HepG2 (cell line): ENCODE measurements around the gene BCL2L1. TPM values are rescaled to one million over a fixed set of nuclear protein-coding genes. Genes with fewer than 3 reads are reported as not detected.

Experiments used
- ATAC-seq: fragments of 200-7000 bp; cut with Tn5 transposase; 3 replicates; pipeline ENCODE4 v1.9.1; 2020; ENCODE audit warnings: mild to moderate bottlenecking, moderate library complexity
- BruUV-seq: library from RNA; stranded (reverse); fragments of 400-500 nt; replicated peaks from 2 replicates; lab custom pipeline; 2021; lab: Mats Ljungman, UMichigan
- CTCF ChIA-PET: fragments of 300-600 bp; formaldehyde crosslinking; extraction: SDS; loops from one replicate; lab custom pipeline; 2021; ENCODE audit warnings: low total read pairs, inconsistent platforms, low intra/inter-chr PET ratio; lab: Yijun Ruan, JAX
- POLR2A ChIA-PET: fragments of 350-600 bp; sonication (Branson Sonifier 250); formaldehyde crosslinking; loops from one replicate; lab custom pipeline; 2020; ENCODE audit warnings: antibody characterized with exemption, inconsistent platforms; lab: Yijun Ruan, JAX
- DNase-seq: peaks from one replicate; pipeline ENCODE4 v3.0.0-alpha.2; 2015; ENCODE audit warnings: low spot score
- FAIRE-seq: peaks from 3 replicates; lab custom pipeline; 2011; peaks lifted over from hg19 to GRCh38; lab: Jason Lieb, UNC
- H2AFZ ChIP-seq: one replicate; pipeline ENCODE4 v1.6.1; 2011; ENCODE audit warnings: low read length, inconsistent platforms
- H3K27ac ChIP-seq: fragments of 300-600 bp; 3 replicates; pipeline ENCODE4 v1.8.0; 2011; ENCODE audit warnings: mixed run types, mild to moderate bottlenecking, mixed read lengths, low read length, inconsistent platforms; ENCODE audit not compliant: insufficient read depth; ENCODE audit errors: extremely low read length
- H3K27me3 ChIP-seq, 2 experiments: fragments of 200-600 bp in 1 of 2; 2 replicates in 1 of 2; 3 replicates in 1 of 2; pipeline versions ENCODE4 v1.6.0 to v1.8.0; 2011; ENCODE audit warnings: low read length in 2 of 2, mild to moderate bottlenecking in 2 of 2, moderate library complexity in 2 of 2, inconsistent platforms in 1 of 2; ENCODE audit not compliant: insufficient read depth in 2 of 2, control insufficient read depth in 1 of 2
- H3K36me3 ChIP-seq, 2 experiments: fragments of 200-600 bp in 1 of 2; replicated peaks in 1 of 2; 2 replicates in 1 of 2; 3 replicates in 1 of 2; pipeline versions ENCODE4 v1.5.1 to v1.8.0; 2011; ENCODE audit warnings: low read length in 2 of 2, inconsistent platforms in 1 of 2; ENCODE audit not compliant: insufficient read depth in 2 of 2, control insufficient read depth in 1 of 2
- H3K4me1 ChIP-seq: 2 replicates; pipeline ENCODE4 v1.5.1; 2012; ENCODE audit warnings: low read length, inconsistent platforms; ENCODE audit not compliant: insufficient read depth
- H3K4me2 ChIP-seq: 2 replicates; pipeline ENCODE4 v1.6.0; 2011; ENCODE audit warnings: low read depth, low read length, inconsistent platforms
- H3K4me3 ChIP-seq, 3 experiments: fragments of 200-600 bp in 1 of 3; sonication (generic), shearing (Covaris generic) in 1 of 3; replicated peaks in 1 of 3; 2 replicates each; pipeline ENCODE4 v1.5.1; 2011 to 2016; ENCODE audit warnings: low read length in 3 of 3, inconsistent platforms in 2 of 3, low read depth in 2 of 3, mild to moderate bottlenecking in 2 of 3, control low read depth in 1 of 3, mixed read lengths in 1 of 3; ENCODE audit not compliant: insufficient read depth in 1 of 3
- H3K79me2 ChIP-seq: one replicate; pipeline ENCODE4 v1.6.1; 2011; ENCODE audit warnings: low read length, inconsistent platforms; ENCODE audit not compliant: insufficient read depth
- H3K9ac ChIP-seq: 2 replicates; pipeline ENCODE4 v1.6.0; 2011; ENCODE audit warnings: mild to moderate bottlenecking, low read depth, low read length, inconsistent platforms; ENCODE audit not compliant: insufficient read depth
- H3K9me3 ChIP-seq: 2 replicates; pipeline ENCODE4 v1.5.1; 2012; ENCODE audit warnings: mild to moderate bottlenecking, low read length
- H4K20me1 ChIP-seq: 2 replicates; pipeline ENCODE4 v1.6.0; 2011; ENCODE audit warnings: inconsistent platforms, mild to moderate bottlenecking, low read length, moderate library complexity; ENCODE audit not compliant: insufficient read depth
- EZH2 ChIP-seq: conservative IDR thresholded peaks from 2 replicates; pipeline ENCODE4 v1.6.1; 2012; ENCODE audit warnings: mild to moderate bottlenecking, low read depth, low read length, moderate library complexity
- FOSL2 ChIP-seq: sonication (generic); formaldehyde crosslinking; IDR thresholded peaks from 2 replicates; pipeline ENCODE4 v1.4.0; 2020; ENCODE audit warnings: missing genetic modification reagents
- MEIS1 ChIP-seq: sonication (generic); formaldehyde crosslinking; IDR thresholded peaks from 2 replicates; pipeline ENCODE4 v1.9.0; 2021; ENCODE audit warnings: mild to moderate bottlenecking, missing genetic modification reagents, moderate library complexity, borderline replicate concordance
- NPAS2 ChIP-seq: sonication (generic); formaldehyde crosslinking; IDR thresholded peaks from 2 replicates; pipeline ENCODE4 v1.8.0; 2022; ENCODE audit warnings: mild to moderate bottlenecking, missing genetic modification reagents, borderline replicate concordance
- ZBTB42 ChIP-seq: sonication (generic); formaldehyde crosslinking; IDR thresholded peaks from 2 replicates; pipeline ENCODE4 v1.5.0; 2020; ENCODE audit warnings: mild to moderate bottlenecking, missing genetic modification reagents
- ZEB1 ChIP-seq: IDR thresholded peaks from 2 replicates; pipeline ENCODE4 v1.6.1; 2012; ENCODE audit warnings: mild to moderate bottlenecking, low read depth, inconsistent platforms; ENCODE audit not compliant: insufficient replicate concordance
- ZNF619 ChIP-seq: sonication (generic); formaldehyde crosslinking; IDR thresholded peaks from 2 replicates; pipeline ENCODE4 v1.4.0; 2020; ENCODE audit warnings: mild to moderate bottlenecking, missing genetic modification reagents
- ZZZ3 ChIP-seq: sonication (generic); formaldehyde crosslinking; IDR thresholded peaks from 2 replicates; pipeline ENCODE4 v1.4.0; 2020; ENCODE audit warnings: missing genetic modification reagents, mild to moderate bottlenecking, borderline replicate concordance
- WGBS: methylation state at CpG from one replicate; pipeline ENCODE4 v1.1.6; 2017; ENCODE audit warnings: low lambda C conversion rate; 5-methylcytosine and 5-hydroxymethylcytosine counted together
- in situ Hi-C: cut with HindIII; loops from 2 replicates; pipeline ENCODE4 v1.10.0; 2017; ENCODE audit warnings: low pct_unique_long_range_greater_than_20kb; ENCODE audit not compliant: extremely low pct_ligation_motif_present
- intact Hi-C: fragments of 100-400 bp; cut with micrococcal nuclease; formaldehyde crosslinking; loops from one replicate; pipeline ENCODE4 v1.10.0; 2022; ENCODE audit not compliant: unreplicated experiment
- polyA plus RNA-seq, 8 experiments: library from polyadenylated mRNA; depleted of rRNA in 3 of 8; stranded (reverse) in 7 of 8; unstranded in 1 of 8; fragments of >200 nt; fragmentation: Illumina TruSeq in 4 of 8; extraction: Trizol in 4 of 8; gene quantifications; 2 replicates each; pipeline versions ENCODE4 v1.2.1 to v1.2.3, GENCODE V29; 2011 to 2016; ENCODE audit warnings: low read depth in 4 of 8, missing spikeins in 1 of 8, mixed read lengths in 1 of 8; ENCODE audit not compliant: insufficient read depth in 1 of 8
- total RNA-seq, 5 experiments: library from RNA; depleted of rRNA; stranded (reverse); fragments of >200 nt; fragmentation: Illumina TruSeq; extraction: Trizol; gene quantifications; 2 replicates each; pipeline ENCODE4 v1.2.3, GENCODE V29; 2016; ENCODE audit warnings: low read depth in 1 of 5
- TF ChIP-seq, protein P1 (sequence below): sonication (generic); formaldehyde crosslinking; IDR thresholded peaks from 2 replicates; pipeline ENCODE4 v1.4.0; 2020; ENCODE audit warnings: missing genetic modification reagents
- TF ChIP-seq, protein P2 (sequence below): sonication (generic); formaldehyde crosslinking; IDR thresholded peaks from 2 replicates; pipeline ENCODE4 v1.4.0; 2020; ENCODE audit warnings: missing genetic modification reagents
- TF ChIP-seq, protein P3 (sequence below): sonication (generic); formaldehyde crosslinking; conservative IDR thresholded peaks from 2 replicates; pipeline ENCODE4 v1.8.0; 2022; ENCODE audit warnings: low read depth, missing genetic modification reagents
- TF ChIP-seq, protein P4 (sequence below): sonication (generic); formaldehyde crosslinking; IDR thresholded peaks from 2 replicates; pipeline ENCODE4 v1.4.0; 2020; ENCODE audit warnings: missing genetic modification reagents
- TF ChIP-seq, protein P5 (sequence below): sonication (generic); formaldehyde crosslinking; IDR thresholded peaks from 2 replicates; pipeline ENCODE4 v1.5.0; 2020; ENCODE audit warnings: mild to moderate bottlenecking, missing genetic modification reagents

Gene BCL2L1
- total and polyA plus RNA-seq, 2 of the 13 experiments (the other 11 are each of a cell fraction or from before 2014, with no cell fraction given), result 164 to 258 TPM

DNA sequence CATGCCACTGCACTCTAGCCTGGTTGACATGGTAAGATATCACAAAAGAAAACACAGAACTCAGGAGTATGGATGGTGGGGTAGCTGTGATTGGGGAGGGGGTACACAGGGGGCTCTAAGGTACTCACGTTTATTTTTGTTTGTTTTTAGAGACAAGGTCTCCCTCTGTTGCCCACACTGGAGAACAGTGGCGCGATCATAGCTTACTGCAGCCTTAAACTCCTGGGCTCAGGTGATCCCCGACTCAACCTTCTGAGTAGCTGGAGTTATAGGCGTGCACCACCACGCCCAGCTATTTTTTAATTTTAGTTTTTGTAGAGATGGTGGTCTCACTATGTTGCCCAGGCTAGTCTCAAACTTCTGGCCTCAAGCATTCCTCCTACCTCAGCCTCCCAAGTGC lies 29.3 kb downstream of the BCL2L1 start:
- ChIA-PET CTCF (no interaction called here), POLR2A (interaction anchor here (0.9 to 33.2 kb wide), 5 partner anchors 13 to 88 kb away, joined by 3 to 2822 read pairs (median 317); partner anchors contain the start of genes BCL2L1 and ID1)
- Histone ChIP-seq H3K27ac (peak overlapping the region; percentile 20), H4K20me1 (peaks cover 7% of the 10 kb centered on the region; the same call in 1 of the 2 replicates), H3K79me2 (peaks cover 89% of the 10 kb centered on the region), H3K4me3 (no peak overlapping the region), H3K4me2 (no peak overlapping the region), H3K9me3 (no peaks in the 10 kb centered on the region), H3K9ac (no peak overlapping the region), H3K27me3 (no peaks in the 10 kb centered on the region), H3K4me1 (peaks cover 76% of the 10 kb centered on the region), H3K36me3 (peaks cover 34 to 67% of the 10 kb centered on the region in 2 experiments), H2AFZ (no peak overlapping the region)
- no peak for ATAC-seq
- DNase-seq, result no peak
- in situ Hi-C loops, result no loop called here
- BruUV-seq, result no TSS peak
- intact Hi-C loops, result no loop called here
- 95% methylated on average over 6 of the region's 6 CpGs for WGBS
- no peak for FAIRE-seq
- TF ChIP-seq FOSL2 (CRISPR knock-in tag) (0 out of 2 replicates have a peak, but pooled peaks have one; percentile 13), ZZZ3 (CRISPR knock-in tag) (no peak), NPAS2 (CRISPR knock-in tag) (no peak), MEIS1 (CRISPR knock-in tag) (0 out of 2 replicates have a peak, but pooled peaks have one; percentile 53), ZBTB42 (no peak), EZH2 (no peak), ZNF619 (no peak), ZEB1 (no peak)
- TF ChIP-seq, protein P1, sequence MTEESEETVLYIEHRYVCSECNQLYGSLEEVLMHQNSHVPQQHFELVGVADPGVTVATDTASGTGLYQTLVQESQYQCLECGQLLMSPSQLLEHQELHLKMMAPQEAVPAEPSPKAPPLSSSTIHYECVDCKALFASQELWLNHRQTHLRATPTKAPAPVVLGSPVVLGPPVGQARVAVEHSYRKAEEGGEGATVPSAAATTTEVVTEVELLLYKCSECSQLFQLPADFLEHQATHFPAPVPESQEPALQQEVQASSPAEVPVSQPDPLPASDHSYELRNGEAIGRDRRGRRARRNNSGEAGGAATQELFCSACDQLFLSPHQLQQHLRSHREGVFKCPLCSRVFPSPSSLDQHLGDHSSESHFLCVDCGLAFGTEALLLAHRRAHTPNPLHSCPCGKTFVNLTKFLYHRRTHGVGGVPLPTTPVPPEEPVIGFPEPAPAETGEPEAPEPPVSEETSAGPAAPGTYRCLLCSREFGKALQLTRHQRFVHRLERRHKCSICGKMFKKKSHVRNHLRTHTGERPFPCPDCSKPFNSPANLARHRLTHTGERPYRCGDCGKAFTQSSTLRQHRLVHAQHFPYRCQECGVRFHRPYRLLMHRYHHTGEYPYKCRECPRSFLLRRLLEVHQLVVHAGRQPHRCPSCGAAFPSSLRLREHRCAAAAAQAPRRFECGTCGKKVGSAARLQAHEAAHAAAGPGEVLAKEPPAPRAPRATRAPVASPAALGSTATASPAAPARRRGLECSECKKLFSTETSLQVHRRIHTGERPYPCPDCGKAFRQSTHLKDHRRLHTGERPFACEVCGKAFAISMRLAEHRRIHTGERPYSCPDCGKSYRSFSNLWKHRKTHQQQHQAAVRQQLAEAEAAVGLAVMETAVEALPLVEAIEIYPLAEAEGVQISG (CRISPR knock-in tag), result peak; percentile 27; the same call in 1 of the 2 replicates
- TF ChIP-seq, protein P2, sequence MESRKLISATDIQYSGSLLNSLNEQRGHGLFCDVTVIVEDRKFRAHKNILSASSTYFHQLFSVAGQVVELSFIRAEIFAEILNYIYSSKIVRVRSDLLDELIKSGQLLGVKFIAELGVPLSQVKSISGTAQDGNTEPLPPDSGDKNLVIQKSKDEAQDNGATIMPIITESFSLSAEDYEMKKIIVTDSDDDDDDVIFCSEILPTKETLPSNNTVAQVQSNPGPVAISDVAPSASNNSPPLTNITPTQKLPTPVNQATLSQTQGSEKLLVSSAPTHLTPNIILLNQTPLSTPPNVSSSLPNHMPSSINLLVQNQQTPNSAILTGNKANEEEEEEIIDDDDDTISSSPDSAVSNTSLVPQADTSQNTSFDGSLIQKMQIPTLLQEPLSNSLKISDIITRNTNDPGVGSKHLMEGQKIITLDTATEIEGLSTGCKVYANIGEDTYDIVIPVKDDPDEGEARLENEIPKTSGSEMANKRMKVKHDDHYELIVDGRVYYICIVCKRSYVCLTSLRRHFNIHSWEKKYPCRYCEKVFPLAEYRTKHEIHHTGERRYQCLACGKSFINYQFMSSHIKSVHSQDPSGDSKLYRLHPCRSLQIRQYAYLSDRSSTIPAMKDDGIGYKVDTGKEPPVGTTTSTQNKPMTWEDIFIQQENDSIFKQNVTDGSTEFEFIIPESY (CRISPR knock-in tag), result 0 out of 2 replicates have a peak, but pooled peaks have one; percentile 35
- TF ChIP-seq, protein P3, sequence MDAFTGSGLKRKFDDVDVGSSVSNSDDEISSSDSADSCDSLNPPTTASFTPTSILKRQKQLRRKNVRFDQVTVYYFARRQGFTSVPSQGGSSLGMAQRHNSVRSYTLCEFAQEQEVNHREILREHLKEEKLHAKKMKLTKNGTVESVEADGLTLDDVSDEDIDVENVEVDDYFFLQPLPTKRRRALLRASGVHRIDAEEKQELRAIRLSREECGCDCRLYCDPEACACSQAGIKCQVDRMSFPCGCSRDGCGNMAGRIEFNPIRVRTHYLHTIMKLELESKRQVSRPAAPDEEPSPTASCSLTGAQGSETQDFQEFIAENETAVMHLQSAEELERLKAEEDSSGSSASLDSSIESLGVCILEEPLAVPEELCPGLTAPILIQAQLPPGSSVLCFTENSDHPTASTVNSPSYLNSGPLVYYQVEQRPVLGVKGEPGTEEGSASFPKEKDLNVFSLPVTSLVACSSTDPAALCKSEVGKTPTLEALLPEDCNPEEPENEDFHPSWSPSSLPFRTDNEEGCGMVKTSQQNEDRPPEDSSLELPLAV (CRISPR knock-in tag), result no peak
- TF ChIP-seq, protein P4, sequence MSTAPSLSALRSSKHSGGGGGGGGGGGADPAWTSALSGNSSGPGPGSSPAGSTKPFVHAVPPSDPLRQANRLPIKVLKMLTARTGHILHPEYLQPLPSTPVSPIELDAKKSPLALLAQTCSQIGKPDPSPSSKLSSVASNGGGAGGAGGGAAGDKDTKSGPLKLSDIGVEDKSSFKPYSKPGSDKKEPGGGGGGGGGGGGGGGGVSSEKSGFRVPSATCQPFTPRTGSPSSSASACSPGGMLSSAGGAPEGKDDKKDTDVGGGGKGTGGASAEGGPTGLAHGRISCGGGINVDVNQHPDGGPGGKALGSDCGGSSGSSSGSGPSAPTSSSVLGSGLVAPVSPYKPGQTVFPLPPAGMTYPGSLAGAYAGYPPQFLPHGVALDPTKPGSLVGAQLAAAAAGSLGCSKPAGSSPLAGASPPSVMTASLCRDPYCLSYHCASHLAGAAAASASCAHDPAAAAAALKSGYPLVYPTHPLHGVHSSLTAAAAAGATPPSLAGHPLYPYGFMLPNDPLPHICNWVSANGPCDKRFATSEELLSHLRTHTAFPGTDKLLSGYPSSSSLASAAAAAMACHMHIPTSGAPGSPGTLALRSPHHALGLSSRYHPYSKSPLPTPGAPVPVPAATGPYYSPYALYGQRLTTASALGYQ (CRISPR knock-in tag), result 0 out of 2 replicates have a peak, but pooled peaks have one; percentile 8
- TF ChIP-seq, protein P5, sequence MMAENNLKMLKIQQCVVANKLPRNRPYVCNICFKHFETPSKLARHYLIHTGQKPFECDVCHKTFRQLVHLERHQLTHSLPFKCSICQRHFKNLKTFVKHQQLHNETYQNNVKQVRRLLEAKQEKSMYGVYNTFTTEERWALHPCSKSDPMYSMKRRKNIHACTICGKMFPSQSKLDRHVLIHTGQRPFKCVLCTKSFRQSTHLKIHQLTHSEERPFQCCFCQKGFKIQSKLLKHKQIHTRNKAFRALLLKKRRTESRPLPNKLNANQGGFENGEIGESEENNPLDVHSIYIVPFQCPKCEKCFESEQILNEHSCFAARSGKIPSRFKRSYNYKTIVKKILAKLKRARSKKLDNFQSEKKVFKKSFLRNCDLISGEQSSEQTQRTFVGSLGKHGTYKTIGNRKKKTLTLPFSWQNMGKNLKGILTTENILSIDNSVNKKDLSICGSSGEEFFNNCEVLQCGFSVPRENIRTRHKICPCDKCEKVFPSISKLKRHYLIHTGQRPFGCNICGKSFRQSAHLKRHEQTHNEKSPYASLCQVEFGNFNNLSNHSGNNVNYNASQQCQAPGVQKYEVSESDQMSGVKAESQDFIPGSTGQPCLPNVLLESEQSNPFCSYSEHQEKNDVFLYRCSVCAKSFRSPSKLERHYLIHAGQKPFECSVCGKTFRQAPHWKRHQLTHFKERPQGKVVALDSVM (CRISPR knock-in tag), result no peak
